ENCODE results near the gene PROCA1. TPM values are rescaled to one million over a fixed set of nuclear protein-coding genes. Genes with fewer than 3 reads are reported as not detected.

PROCA1 gene
- total and polyA plus RNA-seq, 2 of the 8 experiments (the other 6 are each of a cell fraction or from before 2014, with no cell fraction given) = 21.2 to 26.3 TPM

GRCh38 chr17:28711723-28712031 lies at the start of gene PROCA1 (continued):
- TF ChIP-seq CTBP2 (IDR thresholded peaks at IDR 0.05; ENCODE audit: borderline replicate concordance, insufficient read depth, insufficient read length, low read length) (no peak), RBBP5 (IDR thresholded peaks at IDR 0.05; ENCODE audit: borderline replicate concordance, low read depth, low read length) (peak; percentile 85), SP2 (IDR thresholded peaks at IDR 0.05; ENCODE audit: low read length) (no peak), SIN3A (conservative IDR thresholded peaks at IDR 0.05 in 1 of 2, IDR thresholded peaks at IDR 0.05 in 1 of 2; ENCODE audit: low read depth in 1 of 2, low read length in 2 of 2) (0 out of 4 replicates have a peak, but pooled peaks of 1 of the 2 experiments have one; percentile 1), SP4 (IDR thresholded peaks at IDR 0.05; ENCODE audit: low read length) (peak; percentile 45; the same call in 1 of the 2 replicates)
